Aorta (tissue), 5 donors: Measurements from ENCODE around the gene CCDC15. TPM values are rescaled to one million over a fixed set of nuclear protein-coding genes. Genes with fewer than 3 reads are reported as not detected.

Experiments used
- ATAC-seq: fragments of 200-7000 bp; cut with Tn5 transposase; one replicate; pipeline ENCODE4 v1.9.1; 2022; ENCODE audit warnings: moderate library complexity; ENCODE audit not compliant: low FRiP score
- DNase-seq, 2 donors: peaks; one replicate each; pipeline ENCODE4 v3.0.0-alpha.2; 2020
- H3K27ac ChIP-seq, 2 donors: one replicate each; pipeline ENCODE4 v1.5.1; 2013; ENCODE audit warnings: low read length in 2 of 2, mild to moderate bottlenecking in 2 of 2, moderate library complexity in 2 of 2, control low read depth in 1 of 2, inconsistent platforms in 1 of 2, low read depth in 1 of 2
- H3K27me3 ChIP-seq, 2 donors: one replicate each; pipeline ENCODE4 v1.6.1; 2013; ENCODE audit warnings: control low read depth in 1 of 2, low read length in 1 of 2, mild to moderate bottlenecking in 1 of 2, moderate library complexity in 1 of 2; ENCODE audit not compliant: insufficient read depth in 2 of 2, control insufficient read depth in 1 of 2
- H3K36me3 ChIP-seq, 2 donors: one replicate each; pipeline ENCODE4 v1.6.1; 2013; ENCODE audit warnings: control low read depth in 1 of 2, low read length in 1 of 2, mild to moderate bottlenecking in 1 of 2; ENCODE audit not compliant: insufficient read depth in 2 of 2, control insufficient read depth in 1 of 2
- H3K4me1 ChIP-seq, 2 donors: one replicate each; pipeline ENCODE4 v1.6.1; 2013; ENCODE audit warnings: low read length in 2 of 2, control low read depth in 1 of 2, mild to moderate bottlenecking in 1 of 2, moderate library complexity in 1 of 2; ENCODE audit not compliant: insufficient read depth in 2 of 2, control insufficient read depth in 1 of 2
- H3K4me3 ChIP-seq, 2 donors: one replicate each; pipeline ENCODE4 v1.5.1; 2013; ENCODE audit warnings: low read length in 2 of 2, control low read depth in 1 of 2, mild to moderate bottlenecking in 1 of 2
- H3K9me3 ChIP-seq: one replicate; pipeline ENCODE4 v1.6.1; 2013; ENCODE audit warnings: mild to moderate bottlenecking, low read length; ENCODE audit not compliant: control insufficient read depth
- WGBS, 2 donors: extraction: QIAGEN DNeasy Blood & Tissue Kit; methylation state at CpG; one replicate each; pipeline ENCODE4 v1.1.7; 2013; 5-methylcytosine and 5-hydroxymethylcytosine counted together
- intact Hi-C, 2 donors: fragments of 100-400 bp; cut with DNase I; formaldehyde crosslinking; loops; one replicate each; pipeline versions ENCODE4 v1.14.2 to v1.15.0; 2022
- polyA plus RNA-seq, 2 donors: library from polyadenylated mRNA; stranded (reverse); fragments of 200-250 nt; gene quantifications; one replicate each; pipeline ENCODE4 v1.2.3, GENCODE V29; 2013
- total RNA-seq, 2 donors: library from RNA; stranded (reverse); fragmentation: NEBNext Ultra II Directional; extraction: Animal tissue kit (Norgen Biotek cat#: 25700); gene quantifications; one replicate each; pipeline ENCODE4 v1.2.1, GENCODE V29; 2021
- donor health status: healthy with polysubstance abuse.
- donor health status: Bipolar disorder and iron deficiency.
- donor health status: DM: no; HTN: no; CAD: no.
- donor health status: DM: no; HTN: no; CAD: no.
- donor health status: DM: yes; HTN: yes; CAD: no.

The CCDC15 gene
- total and polyA plus RNA-seq, 4 donors = 0.13 to 1.5 (median 0.79) TPM

- DNase-seq = no peak
- 73 to 78% methylated on average over 6 of the region's 6 CpGs for WGBS, 2 donors
- Histone ChIP-seq H3K4me1 (peaks cover 0 to 3% of the 10 kb centered on the region in 2 donors), H3K4me3 (no peak overlapping the region), H3K27me3 (no peaks in the 10 kb centered on the region), H3K9me3 (no peaks in the 10 kb centered on the region), H3K36me3 (no peaks in the 10 kb centered on the region), H3K27ac (no peak overlapping the region)
- intact Hi-C loops = no loop called here
- ATAC-seq = no peak
Measured at GRCh38 chr11:125090816-125091215, 136.8 kb downstream of the CCDC15 start.

Other genes starting within 250 kb of the CCDC15 start
- gene NRGN, start 214.3 kb upstream of the CCDC15 start, total RNA-seq = 10 to 100 TPM; 33.2 to 41.1 TPM
- gene NRGN, start 214.3 kb upstream of the CCDC15 start, polyA plus RNA-seq = 10 to 100 TPM; 15.4 to 38.5 TPM
- 1 to 10 TPM; 3.8 to 6.9 TPM for gene VSIG2, start 201.9 kb upstream of the CCDC15 start, total RNA-seq
- 1 to 10 TPM; 1.9 to 3.1 TPM for gene VSIG2, start 201.9 kb upstream of the CCDC15 start, polyA plus RNA-seq
- 100 to 1,000 TPM in 1 of 2 donors, 10 to 100 TPM in 1; 95.1 to 182 TPM for gene ESAM, start 191.9 kb upstream of the CCDC15 start, total RNA-seq
- gene ESAM, start 191.9 kb upstream of the CCDC15 start, polyA plus RNA-seq = 100 to 1,000 TPM in 1 of 2 donors, 10 to 100 TPM in 1; 33.2 to 110 TPM
- gene MSANTD2, start 153.8 kb upstream of the CCDC15 start, total RNA-seq = 10 to 100 TPM; 21.5 to 23.6 TPM
- gene MSANTD2, start 153.8 kb upstream of the CCDC15 start, polyA plus RNA-seq = 10 to 100 TPM in 1 of 2 donors, 1 to 10 TPM in 1; 6.3 to 18.0 TPM
- 10 to 100 TPM; 15.7 to 63.0 TPM for gene ROBO3, start 88.8 kb upstream of the CCDC15 start, total RNA-seq
- 10 to 100 TPM in 1 of 2 donors, 1 to 10 TPM in 1; 2.1 to 19.7 TPM for gene ROBO3, start 88.8 kb upstream of the CCDC15 start, polyA plus RNA-seq
- 10 to 100 TPM; 19.7 to 41.9 TPM for gene ROBO4, start 56.3 kb upstream of the CCDC15 start, total RNA-seq
- gene ROBO4, start 56.3 kb upstream of the CCDC15 start, polyA plus RNA-seq = 1 to 10 TPM; 2.4 to 2.8 TPM
- under 1 TPM in 1 of 2 donors, not detected in 1; 0.51 TPM for gene HEPN1, start 35.0 kb upstream of the CCDC15 start, total RNA-seq
- not detected for gene HEPN1, start 35.0 kb upstream of the CCDC15 start, polyA plus RNA-seq
- gene HEPACAM, start 18.2 kb upstream of the CCDC15 start, total RNA-seq = under 1 TPM; 0.10 to 0.30 TPM
- not detected for gene HEPACAM, start 18.2 kb upstream of the CCDC15 start, polyA plus RNA-seq
- gene SLC37A2, start 109.1 kb downstream of the CCDC15 start, total RNA-seq = 10 to 100 TPM in 1 of 2 donors, 1 to 10 TPM in 1; 9.1 to 11.8 TPM
- 1 to 10 TPM in 1 of 2 donors, under 1 TPM in 1; 0.72 to 6.8 TPM for gene SLC37A2, start 109.1 kb downstream of the CCDC15 start, polyA plus RNA-seq
- gene TMEM218, start 157.4 kb downstream of the CCDC15 start, total RNA-seq = 10 to 100 TPM in 1 of 2 donors, 1 to 10 TPM in 1; 9.9 to 16.9 TPM
- 10 to 100 TPM; 31.9 to 34.7 TPM for gene TMEM218, start 157.4 kb downstream of the CCDC15 start, polyA plus RNA-seq
- gene PKNOX2, start 210.5 kb downstream of the CCDC15 start, total RNA-seq = 10 to 100 TPM in 1 of 2 donors, 1 to 10 TPM in 1; 7.7 to 19.8 TPM
- gene PKNOX2, start 210.5 kb downstream of the CCDC15 start, polyA plus RNA-seq = 1 to 10 TPM; 1.8 to 3.9 TPM